Peyer's patch (tissue), 4 donors: ENCODE results near the gene CDX1.

ENCODE experiments used
- CTCF ChIP-seq, 6 experiments: fragments of 450-650 bp in 4 of 6; fragments of 200-600 bp in 2 of 6; sonication (generic) in 1 of 6; IDR thresholded peaks; one replicate each; pipeline ENCODE4 v1.5.1; 2017 to 2019; ENCODE audit warnings: antibody characterized with exemption in 6 of 6, mild to moderate bottlenecking in 3 of 6, moderate library complexity in 1 of 6
- POLR2A ChIP-seq, 2 donors: fragments of 450-650 bp; IDR thresholded peaks; one replicate each; pipeline ENCODE4 v1.5.1; 2017; ENCODE audit warnings: antibody characterized with exemption in 2 of 2, mild to moderate bottlenecking in 2 of 2, moderate library complexity in 2 of 2

GRCh38 chr5:150227036-150227435 lies 60.5 kb downstream of the CDX1 start:
- no peak for TF ChIP-seq CTCF (IDR thresholded peaks at IDR 0.05)
- TF ChIP-seq POLR2A (IDR thresholded peaks at IDR 0.05) = no peak
